ENCODE measurements around the gene CEP170B. TPM values are rescaled to one million over a fixed set of nuclear protein-coding genes. Genes with fewer than 3 reads are reported as not detected.

Gene CEP170B
- total and polyA plus RNA-seq, 2 of the 8 experiments (the other 6 are each of a cell fraction or from before 2014, with no cell fraction given) = 9.1 to 33.8 TPM

GRCh38 chr14:104871656-104872468 lies 6.8 kb downstream of the CEP170B start (continued):
- no peak for TF ChIP-seq JUN (IDR thresholded peaks at IDR 0.05; ENCODE audit: low read depth, low read length)

Data from H1 (cell line).